ENCODE results near the gene EMSY. TPM values are rescaled to one million over a fixed set of nuclear protein-coding genes. Genes with fewer than 3 reads are reported as not detected.

EMSY gene
- total and polyA plus RNA-seq, 7 donors, result 5.8 to 17.2 (median 12.7) TPM

GRCh38 chr11:76558473-76558872, 113.7 kb downstream of the EMSY start:
- DNase-seq, result no peak
- peaks cover 0 to 8% (median 0%) of the 10 kb centered on the region in 3 donors for H3K27me3 ChIP-seq (ENCODE audit: insufficient read depth in 3 of 3, low read length in 2 of 3)
- ATAC-seq, result no peak
- intact Hi-C loops (cut with DNase I), result no loop called here
- H3K9me3 ChIP-seq, result no peaks in the 10 kb centered on the region
- H3K4me3 ChIP-seq, result no peak overlapping the region
- no peak for TF ChIP-seq CTCF (IDR thresholded peaks at IDR 0.05)
- H3K27ac ChIP-seq, result no peak overlapping the region
- no peaks in the 10 kb centered on the region for H3K4me1 ChIP-seq
- 32 to 88% (median 86%) methylated on average over 1 of the region's 1 CpG for WGBS, 3 donors
- H3K36me3 ChIP-seq (ENCODE audit: insufficient read depth in 1 of 2, low read depth in 1 of 2), result no peaks in the 10 kb centered on the region

GRCh38 chr11:76558891-76559290, 114.1 kb downstream of the EMSY start:
- no peak for DNase-seq
- Histone ChIP-seq H3K36me3 (ENCODE audit: insufficient read depth in 1 of 2, low read depth in 1 of 2) (no peaks in the 10 kb centered on the region), H3K9me3 (no peaks in the 10 kb centered on the region), H3K27me3 (ENCODE audit: insufficient read depth in 3 of 3, low read length in 2 of 3) (peaks cover 0 to 8% (median 0%) of the 10 kb centered on the region in 3 donors), H3K4me3 (no peak overlapping the region), H3K4me1 (no peaks in the 10 kb centered on the region), H3K27ac (no peak overlapping the region)
- intact Hi-C loops (cut with DNase I), result no loop called here
- 81 to 88% (median 83%) methylated on average over 1 of the region's 1 CpG for WGBS, 3 donors
- no peak for ATAC-seq
- TF ChIP-seq CTCF (IDR thresholded peaks at IDR 0.05), result no peak

- WGBS, 3 donors, result 67 to 73% (median 72%) methylated on average over 1 of the region's 1 CpG
- Histone ChIP-seq H3K9me3 (no peaks in the 10 kb centered on the region), H3K4me1 (no peaks in the 10 kb centered on the region), H3K4me3 (no peak overlapping the region), H3K27me3 (ENCODE audit: insufficient read depth in 3 of 3, low read length in 2 of 3) (peaks cover 0 to 8% (median 0%) of the 10 kb centered on the region in 3 donors), H3K27ac (no peak overlapping the region), H3K36me3 (ENCODE audit: insufficient read depth in 1 of 2, low read depth in 1 of 2) (no peaks in the 10 kb centered on the region)
- DNase-seq, result no peak
- TF ChIP-seq CTCF (IDR thresholded peaks at IDR 0.05), result no peak
- no peak for ATAC-seq
- intact Hi-C loops (cut with DNase I), result no loop called here
Measured at GRCh38 chr11:76559346-76559745, 114.5 kb downstream of the EMSY start.

GRCh38 chr11:76560219-76560618, 115.4 kb downstream of the EMSY start:
- no peak overlapping the region for H3K27ac ChIP-seq
- ATAC-seq, result peak in 1 of 4 donors; percentile 37

More at GRCh38 chr11:76560219-76560618, 115.4 kb downstream of the EMSY start:
- DNase-seq, result no peak
- H3K4me1 ChIP-seq, result no peaks in the 10 kb centered on the region
- peaks cover 0 to 8% (median 0%) of the 10 kb centered on the region in 3 donors for H3K27me3 ChIP-seq (ENCODE audit: insufficient read depth in 3 of 3, low read length in 2 of 3)
- intact Hi-C loops (cut with DNase I), result no loop called here
- TF ChIP-seq CTCF (IDR thresholded peaks at IDR 0.05), result no peak
- no peaks in the 10 kb centered on the region for H3K36me3 ChIP-seq (ENCODE audit: insufficient read depth in 1 of 2, low read depth in 1 of 2)
- no peaks in the 10 kb centered on the region for H3K9me3 ChIP-seq
- 57 to 68% (median 64%) methylated on average over 5 of the region's 5 CpGs for WGBS, 3 donors
- H3K4me3 ChIP-seq, result no peak overlapping the region
